Lower leg skin (tissue), 4 donors: ENCODE measurements around the gene ERF. TPM values are rescaled to one million over a fixed set of nuclear protein-coding genes. Genes with fewer than 3 reads are reported as not detected.

Source experiments
- DNase-seq, 2 donors: peaks; one replicate each; pipeline ENCODE4 v3.0.0-alpha.2; 2019; ENCODE audit warnings: low spot score in 2 of 2
- H3K4me3 ChIP-seq: fragments of 200-600 bp; sonication (generic); 2 replicates; pipeline ENCODE4 v1.5.1; 2017; ENCODE audit warnings: mild to moderate bottlenecking, low read depth; ENCODE audit not compliant: poor library complexity, severe bottlenecking
- CTCF ChIP-seq, 3 donors: fragments of 450-650 bp; IDR thresholded peaks; one replicate each; pipeline ENCODE4 v1.5.1; 2016; ENCODE audit warnings: antibody characterized with exemption in 3 of 3, mild to moderate bottlenecking in 3 of 3, moderate library complexity in 2 of 3
- POLR2A ChIP-seq, 2 donors: fragments of 450-650 bp; IDR thresholded peaks; one replicate each; pipeline ENCODE4 v1.6.1; 2016 to 2017; ENCODE audit warnings: antibody characterized with exemption in 2 of 2, mild to moderate bottlenecking in 1 of 2, moderate library complexity in 1 of 2
- WGBS, 2 donors: methylation state at CpG; one replicate each; pipeline ENCODE4 v1.1.5; 2018; 5-methylcytosine and 5-hydroxymethylcytosine counted together
- intact Hi-C: fragments of 100-400 bp; cut with DNase I; formaldehyde crosslinking; loops from one replicate; pipeline ENCODE4 v1.15.0; 2023; ENCODE audit warnings: low total_unique reads
- total RNA-seq, 4 donors: library from RNA; depleted of rRNA; stranded (reverse); fragments of >200 nt; gene quantifications; one replicate each; pipeline ENCODE4 v1.1.0, GENCODE V29; 2016

The ERF gene
- total RNA-seq, 4 donors from 2014 or later = 29.9 to 44.0 (median 36.9) TPM

GRCh38 chr19:42249149-42249750, 5.7 kb downstream of the ERF start:
- no peak overlapping the region for H3K4me3 ChIP-seq
- DNase-seq = no peak
- intact Hi-C loops = loop anchor here (10.0 kb wide), 1 partner anchor 46 kb away; no protein-coding TSS in a partner anchor
- TF ChIP-seq CTCF (IDR thresholded peaks at IDR 0.05) (no peak), POLR2A (IDR thresholded peaks at IDR 0.05) (no peak)
- WGBS, 2 donors = 74% methylated on average over 34 to 35 of the region's 36 CpGs

DNA sequence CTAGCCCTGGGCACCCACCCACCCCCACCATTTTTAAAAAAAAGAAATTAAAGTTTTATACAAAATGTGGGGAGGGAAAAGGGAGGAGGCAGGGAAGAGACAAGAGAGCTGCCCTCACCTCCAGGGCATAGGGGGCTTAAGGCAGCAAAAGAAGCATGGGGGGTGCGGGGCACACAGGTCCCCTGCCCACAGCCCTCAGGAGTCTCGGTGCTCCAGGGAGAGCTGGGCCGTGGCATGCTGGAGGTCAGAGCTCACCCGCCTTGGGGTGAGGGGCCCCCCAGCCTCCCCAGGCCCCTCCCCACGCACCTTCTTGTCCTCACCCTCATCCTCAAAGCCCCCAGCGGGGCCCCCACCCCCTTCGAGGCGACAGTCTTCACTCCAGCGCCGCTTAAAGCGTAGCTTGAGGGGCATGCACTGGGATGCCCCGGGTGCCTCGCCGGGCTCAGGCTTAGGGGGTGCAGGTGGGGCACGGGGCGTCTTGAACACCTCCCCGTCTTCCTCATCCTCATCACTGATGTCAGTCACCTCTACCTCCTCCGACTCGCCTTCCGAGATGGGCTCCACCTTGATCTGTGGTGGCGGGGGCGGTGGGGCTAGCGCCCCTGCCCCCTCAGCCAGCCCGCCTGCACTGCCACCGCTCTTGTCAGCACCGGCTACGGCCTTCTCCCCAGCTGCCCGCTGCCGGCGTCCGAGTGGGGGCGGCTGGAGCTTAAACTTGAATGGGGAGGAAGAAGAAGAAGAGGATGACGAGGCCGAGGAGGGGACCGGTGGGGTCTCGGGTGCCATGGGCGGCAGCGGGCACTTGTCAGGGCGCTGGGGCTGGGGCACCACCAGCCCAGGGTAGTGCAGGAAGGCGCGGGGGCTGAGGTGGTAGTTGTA, 6.4 kb downstream of the ERF start:
- H3K4me3 ChIP-seq = no peak overlapping the region
- TF ChIP-seq POLR2A (IDR thresholded peaks at IDR 0.05) (no peak), CTCF (IDR thresholded peaks at IDR 0.05) (no peak)
- intact Hi-C loops = loop anchor here (10.0 kb wide), 1 partner anchor 46 kb away; no protein-coding TSS in a partner anchor
- 83 to 86% methylated on average over 31 to 41 of the region's 41 CpGs for WGBS, 2 donors
- no peak for DNase-seq

DNA sequence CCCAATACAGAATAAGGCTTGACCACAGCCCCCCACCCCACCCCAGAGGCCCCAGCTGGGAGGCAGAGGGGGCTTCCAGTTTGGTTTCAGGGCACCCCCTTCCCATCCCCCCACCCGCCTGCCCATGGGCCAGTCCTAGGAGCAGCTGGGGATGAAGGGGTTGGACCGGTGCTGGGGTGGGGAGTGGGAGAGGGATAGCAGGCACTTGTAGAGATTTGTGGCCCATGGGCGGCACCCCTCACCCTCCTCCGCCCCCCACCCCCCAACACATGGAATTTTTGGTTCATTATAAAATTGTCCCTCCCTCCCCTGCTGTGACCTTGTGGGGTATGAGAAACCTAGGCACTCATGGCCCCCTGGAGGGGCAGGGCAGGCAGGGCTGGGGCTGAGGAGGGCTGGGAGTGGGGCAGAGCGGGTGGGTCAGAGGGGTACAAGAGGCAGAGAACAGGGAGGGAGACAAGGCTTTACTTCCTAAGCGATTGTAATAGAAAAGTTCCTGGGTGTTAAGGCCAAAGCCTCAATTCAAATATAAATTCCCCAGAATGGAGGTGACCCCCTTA, 7.2 kb downstream of the ERF start:
- no peak overlapping the region for H3K4me3 ChIP-seq
- TF ChIP-seq POLR2A (IDR thresholded peaks at IDR 0.05) = no peak
- no peak for TF ChIP-seq CTCF (IDR thresholded peaks at IDR 0.05)
- 82 to 85% methylated on average over 4 to 6 of the region's 6 CpGs for WGBS, 2 donors
- DNase-seq = no peak
- intact Hi-C loops = loop anchor here (10.0 kb wide), 1 partner anchor 47 kb away; no protein-coding TSS in a partner anchor

DNA sequence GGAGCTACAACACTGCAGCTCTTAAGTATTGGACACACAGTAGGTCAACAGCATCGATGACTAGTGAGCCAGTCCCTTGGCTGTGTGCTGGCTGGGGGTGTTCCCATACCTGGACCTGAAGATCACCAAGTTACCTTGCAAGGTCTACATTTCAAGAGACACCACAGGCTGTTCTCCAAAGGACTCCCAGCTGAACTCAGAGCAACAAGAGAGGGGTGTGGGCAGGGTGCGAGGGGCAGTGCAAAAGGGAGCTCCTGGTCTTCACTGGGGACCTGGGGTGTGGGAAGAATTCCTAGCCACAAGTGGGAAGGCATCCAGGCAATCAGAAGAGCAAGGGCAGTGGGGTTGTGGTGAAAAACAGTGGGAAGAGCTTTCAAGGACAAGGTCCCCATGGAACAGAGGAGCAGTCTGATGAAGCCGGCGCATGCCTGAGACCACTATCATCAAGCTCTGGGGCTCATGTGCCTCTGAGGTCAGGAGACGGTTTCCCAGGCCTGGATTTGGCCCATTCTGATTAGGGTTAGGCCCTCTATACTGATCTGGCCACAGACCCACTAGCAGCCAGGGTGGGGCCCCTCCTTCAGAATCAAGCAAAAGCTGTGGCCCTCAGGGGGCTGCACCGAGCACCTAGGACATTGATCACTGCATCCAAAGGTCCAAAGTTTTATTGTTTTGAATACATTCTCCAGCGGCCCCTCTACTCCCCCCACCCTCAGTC, 7.8 kb downstream of the ERF start:
- peak in 1 of 2 donors; percentile 19 for DNase-seq
- 60 to 63% methylated on average over 6 to 7 of the region's 7 CpGs for WGBS, 2 donors
- TF ChIP-seq CTCF (IDR thresholded peaks at IDR 0.05) = no peak
- TF ChIP-seq POLR2A (IDR thresholded peaks at IDR 0.05) = no peak
- H3K4me3 ChIP-seq = no peak overlapping the region
- intact Hi-C loops = loop anchor here (10.0 kb wide), 1 partner anchor 48 kb away; no protein-coding TSS in a partner anchor

GRCh38 chr19:42246143-42246921, 8.6 kb downstream of the ERF start:
- 8 to 10% methylated on average over 9 to 10 of the region's 10 CpGs for WGBS, 2 donors
- peak; percentile 70 to 95 for DNase-seq
- intact Hi-C loops = loop anchor here (10.0 kb wide), 1 partner anchor 48 kb away; no protein-coding TSS in a partner anchor
- no peak overlapping the region for H3K4me3 ChIP-seq
- TF ChIP-seq POLR2A (IDR thresholded peaks at IDR 0.05) = no peak
- TF ChIP-seq CTCF (IDR thresholded peaks at IDR 0.05) = peak in 1 of 3 donors; percentile 59
